CD4-positive, alpha-beta T cell (primary cell): ENCODE results near the gene SNORC. TPM values are rescaled to one million over a fixed set of nuclear protein-coding genes. Genes with fewer than 3 reads are reported as not detected.

ENCODE experiments used
- ATAC-seq: fragments of 200-7000 bp; cut with Tn5 transposase; one replicate; pipeline ENCODE4 v1.10.0; 2022; ENCODE audit warnings: mild to moderate bottlenecking; ENCODE audit not compliant: poor library complexity
- CTCF ChIA-PET: fragments of 350-600 bp; sonication (Branson Sonifier 250); formaldehyde crosslinking; loops from one replicate; lab custom pipeline; 2021; ENCODE audit warnings: antibody characterized with exemption, inconsistent platforms; lab: Charles Lee
- POLR2A ChIA-PET: fragments of 350-600 bp; sonication (Branson Sonifier 250); formaldehyde crosslinking; loops from one replicate; lab custom pipeline; 2021; ENCODE audit warnings: antibody characterized with exemption, inconsistent platforms; lab: Charles Lee
- DNase-seq, 14 experiments: peaks; one replicate each; pipeline ENCODE4 v3.0.0-alpha.2; 2013 to 2020; ENCODE audit warnings: mixed read lengths in 2 of 14
- H3K27ac ChIP-seq, 2 donors: one replicate each; pipeline versions ENCODE4 v1.5.1 to v1.7.0; 2013; ENCODE audit warnings: low read length in 2 of 2, low read depth in 1 of 2, mild to moderate bottlenecking in 1 of 2
- H3K27me3 ChIP-seq, 2 experiments: 1 replicate in 1 of 2; 2 replicates in 1 of 2; pipeline versions ENCODE4 v1.6.1 to v1.7.0; 2013; ENCODE audit warnings: low read length in 2 of 2, control low read depth in 1 of 2, mild to moderate bottlenecking in 1 of 2, moderate library complexity in 1 of 2; ENCODE audit not compliant: insufficient read depth in 2 of 2, control insufficient read depth in 1 of 2
- H3K36me3 ChIP-seq: one replicate; pipeline ENCODE4 v1.6.1; 2013; ENCODE audit warnings: low read length, control low read depth; ENCODE audit not compliant: insufficient read depth
- H3K4me1 ChIP-seq: one replicate; pipeline ENCODE4 v1.6.1; 2013; ENCODE audit warnings: low read length, control low read depth; ENCODE audit not compliant: insufficient read depth
- H3K4me3 ChIP-seq: one replicate; pipeline ENCODE4 v1.5.1; 2013; ENCODE audit warnings: mild to moderate bottlenecking, low read length, moderate library complexity
- H3K9me3 ChIP-seq, 2 experiments: 1 replicate in 1 of 2; 2 replicates in 1 of 2; pipeline versions ENCODE4 v1.6.1 to v1.7.0; 2013; ENCODE audit warnings: low read length in 2 of 2, mild to moderate bottlenecking in 2 of 2, control low read depth in 1 of 2, moderate library complexity in 1 of 2; ENCODE audit not compliant: control insufficient read depth in 1 of 2, insufficient read depth in 1 of 2
- H3K27ac Mint-ChIP-seq: one replicate; pipeline ENCODE4 v1.8.0; 2020; ENCODE audit warnings: mixed read lengths
- H3K27me3 Mint-ChIP-seq: one replicate; pipeline ENCODE4 v1.8.0; 2021; ENCODE audit warnings: mixed read lengths
- H3K36me3 Mint-ChIP-seq: one replicate; pipeline ENCODE4 v1.8.0; 2021; ENCODE audit warnings: low read depth, mixed read lengths
- H3K4me1 Mint-ChIP-seq: one replicate; pipeline ENCODE4 v1.8.0; 2021; ENCODE audit warnings: low read depth, mixed read lengths
- H3K4me3 Mint-ChIP-seq: one replicate; pipeline ENCODE4 v1.8.0; 2020; ENCODE audit warnings: mild to moderate bottlenecking, mixed read lengths
- H3K9me3 Mint-ChIP-seq: one replicate; pipeline ENCODE4 v1.8.0; 2020; ENCODE audit warnings: mixed read lengths
- intact Hi-C, 2 experiments: fragments of 100-400 bp; cut with DNase I in 1 of 2; cut with micrococcal nuclease in 1 of 2; formaldehyde crosslinking; loops; one replicate each; pipeline versions ENCODE4 v1.15.1 to v1.9.0; 2023 to 2025; cut with DNase I, micrococcal nuclease
- total RNA-seq, 174 experiments: library from RNA in 2 of 174; stranded (reverse) in 2 of 174; gene quantifications; one replicate each; pipeline ENCODE4 v1.2.3 and lab custom pipeline; 2021 to 2026
- TF ChIP-seq, protein P1 (sequence below): fragments of 200-600 bp; IDR thresholded peaks from one replicate; pipeline ENCODE4 v1.8.0; 2022; ENCODE audit warnings: antibody characterized with exemption, mild to moderate bottlenecking

The SNORC gene
- total RNA-seq, 2 experiments from 2014 or later: 1.2 TPM

DNA sequence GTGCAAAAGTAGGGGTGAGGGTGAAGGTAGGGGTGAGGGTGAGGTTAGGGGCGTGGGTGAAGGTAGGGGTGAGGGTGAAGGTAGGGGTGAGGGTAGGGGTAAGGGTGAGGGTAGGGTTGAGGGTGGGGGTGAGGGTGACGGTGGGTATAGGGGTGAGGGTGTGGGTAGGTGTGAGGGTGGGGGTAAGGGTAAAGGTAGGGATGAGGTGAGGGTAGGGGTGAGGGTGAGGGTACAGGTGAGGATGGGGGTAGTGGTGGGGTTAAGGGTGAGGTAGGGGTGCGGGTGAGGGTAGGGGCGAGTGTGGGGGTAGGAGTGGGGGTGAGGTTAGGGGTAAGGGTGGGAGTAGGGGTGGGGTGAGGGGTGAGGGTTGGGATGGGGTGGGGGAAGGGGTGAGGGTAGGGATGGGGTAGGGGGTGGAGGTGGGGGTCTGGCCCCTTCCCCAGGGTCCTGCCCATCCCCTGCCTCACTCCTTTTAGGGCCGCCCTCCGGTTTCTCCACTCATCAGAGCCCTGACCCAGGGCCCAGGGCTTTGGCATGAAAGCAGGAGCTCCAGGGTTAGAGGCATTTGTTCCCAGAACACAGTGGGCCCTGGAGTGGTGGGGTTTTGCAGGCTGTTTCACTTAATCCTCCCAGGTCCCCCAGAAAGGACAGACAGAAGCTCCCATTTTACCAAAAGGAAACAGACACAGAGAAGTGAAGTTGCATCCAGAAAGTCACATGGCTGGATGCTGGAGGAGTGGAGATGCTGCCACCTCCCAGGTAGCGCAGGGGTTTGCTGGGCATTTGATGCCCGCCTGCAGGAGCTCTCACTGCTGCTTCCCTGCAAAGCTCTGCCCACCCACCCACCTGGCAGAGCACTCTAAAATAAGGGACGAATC is 26.9 kb downstream of the SNORC start:
- intact Hi-C loops: no loop called here
- no peak overlapping the region for H3K27ac Mint-ChIP-seq
- POLR2A ChIA-PET: no interaction called here
- DNase-seq: no peak
- no peaks in the 10 kb centered on the region for H3K9me3 Mint-ChIP-seq
- ATAC-seq: no peak
- peaks cover 18% of the 10 kb centered on the region for H3K27me3 Mint-ChIP-seq
- TF ChIP-seq, protein P1, sequence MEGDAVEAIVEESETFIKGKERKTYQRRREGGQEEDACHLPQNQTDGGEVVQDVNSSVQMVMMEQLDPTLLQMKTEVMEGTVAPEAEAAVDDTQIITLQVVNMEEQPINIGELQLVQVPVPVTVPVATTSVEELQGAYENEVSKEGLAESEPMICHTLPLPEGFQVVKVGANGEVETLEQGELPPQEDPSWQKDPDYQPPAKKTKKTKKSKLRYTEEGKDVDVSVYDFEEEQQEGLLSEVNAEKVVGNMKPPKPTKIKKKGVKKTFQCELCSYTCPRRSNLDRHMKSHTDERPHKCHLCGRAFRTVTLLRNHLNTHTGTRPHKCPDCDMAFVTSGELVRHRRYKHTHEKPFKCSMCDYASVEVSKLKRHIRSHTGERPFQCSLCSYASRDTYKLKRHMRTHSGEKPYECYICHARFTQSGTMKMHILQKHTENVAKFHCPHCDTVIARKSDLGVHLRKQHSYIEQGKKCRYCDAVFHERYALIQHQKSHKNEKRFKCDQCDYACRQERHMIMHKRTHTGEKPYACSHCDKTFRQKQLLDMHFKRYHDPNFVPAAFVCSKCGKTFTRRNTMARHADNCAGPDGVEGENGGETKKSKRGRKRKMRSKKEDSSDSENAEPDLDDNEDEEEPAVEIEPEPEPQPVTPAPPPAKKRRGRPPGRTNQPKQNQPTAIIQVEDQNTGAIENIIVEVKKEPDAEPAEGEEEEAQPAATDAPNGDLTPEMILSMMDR: no peak
- Histone ChIP-seq H3K9me3 (peaks cover 0 to 10% of the 10 kb centered on the region in 2 experiments), H3K27me3 (peaks cover 0 to 4% of the 10 kb centered on the region in 2 experiments), H3K36me3 (no peaks in the 10 kb centered on the region), H3K27ac (no peak overlapping the region), H3K4me1 (no peaks in the 10 kb centered on the region), H3K4me3 (no peak overlapping the region)
- CTCF ChIA-PET: no interaction called here
- no peaks in the 10 kb centered on the region for H3K4me1 Mint-ChIP-seq
- H3K4me3 Mint-ChIP-seq: no peak overlapping the region
- no peaks in the 10 kb centered on the region for H3K36me3 Mint-ChIP-seq

DNA sequence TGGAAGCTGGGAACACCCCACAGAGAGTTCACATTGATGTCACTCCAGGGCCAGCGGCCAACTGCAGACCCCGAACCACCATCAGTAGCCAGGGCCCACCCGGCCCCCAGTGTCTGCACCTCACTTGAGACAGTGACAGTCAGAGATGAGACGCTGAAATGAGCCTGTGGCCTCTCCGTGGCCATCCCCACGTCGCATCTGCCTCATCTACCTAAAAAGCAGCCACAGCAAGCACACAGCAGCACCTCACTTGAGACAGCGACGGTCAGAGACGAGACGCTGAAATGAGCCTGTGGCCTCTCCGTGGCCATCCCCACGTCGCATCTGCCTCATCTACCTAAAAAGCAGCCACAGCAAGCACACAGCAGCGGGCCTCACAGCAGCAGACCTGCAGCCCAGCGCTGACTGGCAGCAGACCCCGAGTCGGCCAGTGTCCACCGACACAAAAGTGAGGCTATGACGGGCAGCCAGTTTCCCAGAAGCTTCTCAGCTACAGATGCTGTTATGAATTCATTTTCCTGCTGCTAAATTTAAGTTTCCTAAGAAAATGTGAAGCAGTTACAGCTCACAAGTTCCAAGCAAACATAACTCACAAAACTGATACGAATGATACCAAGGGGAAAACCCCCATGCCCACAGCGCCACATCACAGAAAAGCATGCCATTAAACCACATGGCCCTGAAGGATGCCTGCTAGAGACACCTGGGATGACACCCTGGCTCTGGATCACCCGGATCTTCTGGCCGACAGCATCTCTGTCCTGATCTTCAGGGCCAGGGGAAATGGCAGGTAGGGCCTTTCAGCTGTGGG is 27.7 kb downstream of the SNORC start:
- no peaks in the 10 kb centered on the region for H3K4me1 ChIP-seq
- no peaks in the 10 kb centered on the region for H3K27me3 ChIP-seq
- H3K27ac ChIP-seq: no peak overlapping the region
- Mint-ChIP-seq H3K27me3 (peaks cover 10% of the 10 kb centered on the region), H3K4me3 (no peak overlapping the region), H3K9me3 (no peaks in the 10 kb centered on the region), H3K36me3 (no peaks in the 10 kb centered on the region), H3K4me1 (no peaks in the 10 kb centered on the region), H3K27ac (no peak overlapping the region)
- no peak overlapping the region for H3K4me3 ChIP-seq
- DNase-seq: no peak
- CTCF ChIA-PET: no interaction called here
- peaks cover 0 to 14% of the 10 kb centered on the region in 2 experiments for H3K9me3 ChIP-seq
- TF ChIP-seq, protein P1: no peak
- POLR2A ChIA-PET: no interaction called here
- intact Hi-C loops: no loop called here
- H3K36me3 ChIP-seq: no peaks in the 10 kb centered on the region
- no peak for ATAC-seq

DNA sequence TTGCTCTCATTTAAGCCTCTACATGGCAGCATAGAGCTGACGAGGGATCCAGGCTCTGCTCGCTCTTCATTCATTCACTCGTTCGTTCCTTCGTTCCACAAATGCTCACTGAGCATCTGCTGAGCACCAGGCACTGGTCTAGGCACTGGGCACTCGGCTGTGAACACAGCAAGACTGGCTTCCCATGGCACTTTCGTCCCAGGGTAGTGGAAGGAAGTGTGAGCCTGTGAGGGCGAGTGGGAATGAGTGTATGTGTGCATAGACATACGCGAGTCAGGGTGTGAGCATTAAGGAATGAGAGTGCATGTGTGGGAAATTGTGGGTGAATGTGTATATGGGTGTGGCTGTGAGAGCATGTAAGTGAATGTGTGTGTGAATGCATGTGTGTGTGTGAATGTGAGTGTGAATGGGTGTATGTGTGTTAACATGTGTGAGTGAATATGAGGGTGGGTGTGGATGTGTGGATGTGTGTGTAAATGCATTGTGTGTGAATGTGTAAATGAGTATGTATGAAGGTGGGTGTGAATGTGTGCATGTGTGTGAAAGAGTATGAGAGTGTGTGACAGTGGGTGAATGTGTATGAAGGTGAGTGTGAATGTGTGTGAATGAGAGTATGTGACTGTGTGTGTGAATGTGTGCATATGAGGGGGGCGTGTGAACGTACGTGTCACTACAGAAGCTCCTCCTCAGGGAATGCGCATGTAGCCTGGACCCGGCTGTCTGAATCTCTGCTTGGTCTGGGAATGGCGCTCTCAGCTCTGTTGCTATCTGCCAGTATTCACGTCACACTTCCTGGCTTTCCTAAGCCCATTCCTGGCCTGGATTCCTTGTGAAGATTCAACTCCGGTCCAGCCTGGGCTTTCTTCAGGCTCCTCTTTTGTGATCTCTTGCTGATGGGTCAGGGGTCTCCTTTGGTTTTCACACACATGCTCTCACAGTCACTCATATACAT is 28.8 kb downstream of the SNORC start:
- no peak for ATAC-seq

More for the DNA sequence above, 28.8 kb downstream of the SNORC start:
- Mint-ChIP-seq H3K4me1 (no peaks in the 10 kb centered on the region), H3K36me3 (no peaks in the 10 kb centered on the region), H3K4me3 (no peak overlapping the region), H3K27ac (no peak overlapping the region), H3K27me3 (peaks cover 7% of the 10 kb centered on the region), H3K9me3 (no peaks in the 10 kb centered on the region)
- Histone ChIP-seq H3K4me3 (no peak overlapping the region), H3K4me1 (no peaks in the 10 kb centered on the region), H3K36me3 (no peaks in the 10 kb centered on the region), H3K27me3 (no peaks in the 10 kb centered on the region), H3K27ac (no peak overlapping the region), H3K9me3 (peaks cover 0 to 14% of the 10 kb centered on the region in 2 experiments)
- POLR2A ChIA-PET: no interaction called here
- TF ChIP-seq, protein P1: no peak
- CTCF ChIA-PET: no interaction called here
- DNase-seq: no peak
- intact Hi-C loops: no loop called here
